HUDEP-2 (cell line): ENCODE results near the gene NOXA1.
A peak's percentile ranks its signal among the peaks of the same experiment; 100 is the strongest.
"Not testable (repeated sequence)": the region's sequence is repeated elsewhere in the genome, so short reads cannot be mapped to it uniquely, and the experiment has no call there.

Experiments
- DNase-seq, 76 experiments: peaks; one replicate each; lab custom pipeline; 2025; ENCODE audit not compliant: unreplicated experiment in 76 of 76; lab: John Stamatoyannopoulos, UW

NOXA1 gene

GRCh38 chr9:137451264-137452005 lies 28.2 kb downstream of the NOXA1 start:
- DNase-seq = not testable (repeated sequence)

GRCh38 chr9:137452006-137452760 lies 29.0 kb downstream of the NOXA1 start:
- DNase-seq = no peak

GRCh38 chr9:137452761-137453642 lies 29.8 kb downstream of the NOXA1 start:
- DNase-seq = no peak

GRCh38 chr9:137453643-137454081 lies 30.5 kb downstream of the NOXA1 start:
- peak in 55 of 76 experiments; percentile 8 to 73 (median 47) for DNase-seq

GRCh38 chr9:137454145-137454596 lies 31.0 kb downstream of the NOXA1 start:
- peak in 20 of 76 experiments; percentile 11 to 73 (median 48) for DNase-seq

- DNase-seq = peak in 6 of 76 experiments; percentile 17 to 42 (median 36)
These were observed 31.6 kb downstream of the NOXA1 start for GRCh38 chr9:137454597-137455358.

- no peak for DNase-seq
These were observed 32.3 kb downstream of the NOXA1 start for GRCh38 chr9:137455359-137455991.

GRCh38 chr9:137456061-137456863 lies 33.1 kb downstream of the NOXA1 start:
- peak in 3 of 76 experiments; percentile 7 to 23 (median 18) for DNase-seq

- DNase-seq = no peak
These were observed 33.7 kb downstream of the NOXA1 start for GRCh38 chr9:137456864-137457405.

GRCh38 chr9:137457406-137458193 lies 34.4 kb downstream of the NOXA1 start:
- DNase-seq = no peak

- no peak for DNase-seq
These were observed 35.3 kb downstream of the NOXA1 start for GRCh38 chr9:137458194-137459151.

GRCh38 chr9:137459152-137459600 lies 36.0 kb downstream of the NOXA1 start, which contains the start of gene NSMF:
Gene NSMF, minus strand, starts transcription at chr9:137459334. Its CDS starts 232 bp downstream, at chr9:137459102.
- peak in 73 of 76 experiments; percentile 25 to 93 (median 83) for DNase-seq

GRCh38 chr9:137459601-137460362 lies 36.6 kb downstream of the NOXA1 start:
- DNase-seq = peak in 7 of 76 experiments; percentile 3 to 77 (median 24)

- no peak for DNase-seq
These were observed 37.4 kb downstream of the NOXA1 start for GRCh38 chr9:137460363-137461315.
